ENCODE data around the gene SEZ6.

Gene SEZ6, protein sequence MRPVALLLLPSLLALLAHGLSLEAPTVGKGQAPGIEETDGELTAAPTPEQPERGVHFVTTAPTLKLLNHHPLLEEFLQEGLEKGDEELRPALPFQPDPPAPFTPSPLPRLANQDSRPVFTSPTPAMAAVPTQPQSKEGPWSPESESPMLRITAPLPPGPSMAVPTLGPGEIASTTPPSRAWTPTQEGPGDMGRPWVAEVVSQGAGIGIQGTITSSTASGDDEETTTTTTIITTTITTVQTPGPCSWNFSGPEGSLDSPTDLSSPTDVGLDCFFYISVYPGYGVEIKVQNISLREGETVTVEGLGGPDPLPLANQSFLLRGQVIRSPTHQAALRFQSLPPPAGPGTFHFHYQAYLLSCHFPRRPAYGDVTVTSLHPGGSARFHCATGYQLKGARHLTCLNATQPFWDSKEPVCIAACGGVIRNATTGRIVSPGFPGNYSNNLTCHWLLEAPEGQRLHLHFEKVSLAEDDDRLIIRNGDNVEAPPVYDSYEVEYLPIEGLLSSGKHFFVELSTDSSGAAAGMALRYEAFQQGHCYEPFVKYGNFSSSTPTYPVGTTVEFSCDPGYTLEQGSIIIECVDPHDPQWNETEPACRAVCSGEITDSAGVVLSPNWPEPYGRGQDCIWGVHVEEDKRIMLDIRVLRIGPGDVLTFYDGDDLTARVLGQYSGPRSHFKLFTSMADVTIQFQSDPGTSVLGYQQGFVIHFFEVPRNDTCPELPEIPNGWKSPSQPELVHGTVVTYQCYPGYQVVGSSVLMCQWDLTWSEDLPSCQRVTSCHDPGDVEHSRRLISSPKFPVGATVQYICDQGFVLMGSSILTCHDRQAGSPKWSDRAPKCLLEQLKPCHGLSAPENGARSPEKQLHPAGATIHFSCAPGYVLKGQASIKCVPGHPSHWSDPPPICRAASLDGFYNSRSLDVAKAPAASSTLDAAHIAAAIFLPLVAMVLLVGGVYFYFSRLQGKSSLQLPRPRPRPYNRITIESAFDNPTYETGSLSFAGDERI

DNA sequence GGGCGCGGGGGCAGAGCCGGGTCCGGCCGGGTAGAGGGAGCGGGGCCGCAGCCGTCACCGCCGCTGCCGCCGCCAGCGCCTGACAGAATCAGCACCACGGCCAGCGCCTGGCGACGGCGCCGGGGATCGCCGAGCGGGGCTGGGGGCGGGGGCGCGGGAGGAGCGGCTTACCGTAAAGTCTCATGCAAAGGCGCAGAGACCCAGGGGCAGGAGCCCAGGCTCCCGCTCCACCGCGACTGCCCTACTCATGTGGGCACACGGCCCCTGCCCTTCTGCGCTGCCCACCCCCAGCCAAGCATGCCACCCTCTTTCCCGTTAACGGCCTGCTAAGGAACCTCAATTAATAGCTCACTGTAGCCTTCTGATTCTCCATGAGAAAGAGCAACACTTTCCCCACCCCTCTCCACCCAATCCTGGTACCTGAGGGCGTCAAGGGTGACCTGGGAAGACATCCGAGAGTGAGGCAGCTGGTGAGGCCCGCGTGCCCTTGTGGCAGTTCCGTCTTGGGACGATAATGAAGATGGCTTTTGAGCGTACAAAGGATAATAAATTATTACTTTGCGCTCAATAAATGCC, at the start of gene SEZ6:
SEZ6 (minus strand) TSS at position 98 of the 576 bp plus-strand sequence. CDS start 164 bp downstream, outside the sequence.
- peak; percentile 68 to 70 for DNase-seq
- no peak for TF ChIP-seq POLR2A (IDR thresholded peaks at IDR 0.05; ENCODE audit: low read length)
- no peak for TF ChIP-seq GATA1 (IDR thresholded peaks at IDR 0.05; ENCODE audit: low read depth, low read length)

DNA sequence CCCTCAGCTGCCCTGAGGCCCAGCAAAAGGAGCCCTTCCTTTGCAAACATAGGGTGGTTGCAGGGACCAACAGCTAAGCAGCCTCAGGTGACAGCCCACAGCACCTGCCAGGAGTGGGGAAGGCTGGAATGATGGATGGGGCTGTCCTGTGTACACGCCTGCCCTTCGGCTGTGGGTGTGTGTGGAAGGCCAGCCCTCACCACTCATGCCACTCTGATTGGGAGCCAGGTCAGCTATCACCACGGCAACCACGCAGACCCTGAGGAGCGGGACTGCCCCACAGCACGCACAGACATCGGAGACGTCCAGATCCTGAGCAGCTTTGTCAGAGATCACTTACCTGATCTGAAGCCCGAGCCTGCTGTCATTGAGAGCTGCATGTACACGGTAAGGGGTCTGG, 49.0 kb upstream of the SEZ6 start:
- no peak for TF ChIP-seq POLR2A (IDR thresholded peaks at IDR 0.05; ENCODE audit: low read length)
- TF ChIP-seq GATA1 (IDR thresholded peaks at IDR 0.05; ENCODE audit: low read depth, low read length), result no peak
- DNase-seq, result no peak

- TF ChIP-seq GATA1 (IDR thresholded peaks at IDR 0.05; ENCODE audit: low read depth, low read length) (no peak), POLR2A (IDR thresholded peaks at IDR 0.05; ENCODE audit: low read length) (no peak)
- no peak for DNase-seq
These were observed 45.9 kb upstream of the SEZ6 start for GRCh38 chr17:29051731-29052130.

DNA sequence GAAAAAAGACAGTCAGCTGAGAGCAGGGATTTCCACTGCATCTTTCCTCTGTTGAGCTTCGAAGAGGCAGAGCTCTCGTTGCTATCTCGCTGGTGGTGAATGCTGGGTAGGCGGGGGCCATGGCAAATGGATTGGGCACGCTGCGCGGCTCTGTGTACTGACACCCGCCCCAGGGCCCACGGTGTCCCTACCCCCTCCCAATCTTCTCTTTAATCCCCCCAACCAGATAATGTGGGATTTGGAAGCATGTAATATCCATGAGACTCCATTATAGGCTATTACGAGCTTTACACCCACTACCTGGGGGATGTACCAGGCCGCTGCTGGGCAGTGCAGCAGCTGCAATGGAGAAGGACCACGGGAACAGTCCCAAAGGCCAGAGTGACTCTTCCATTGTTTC, 45.4 kb upstream of the SEZ6 start:
- DNase-seq, result no peak
- TF ChIP-seq GATA1 (IDR thresholded peaks at IDR 0.05; ENCODE audit: low read depth, low read length) (no peak), POLR2A (IDR thresholded peaks at IDR 0.05; ENCODE audit: low read length) (no peak)

- TF ChIP-seq GATA1 (IDR thresholded peaks at IDR 0.05; ENCODE audit: low read depth, low read length) (no peak), POLR2A (IDR thresholded peaks at IDR 0.05; ENCODE audit: low read length) (no peak)
- DNase-seq, result no peak
These were observed 44.3 kb upstream of the SEZ6 start for GRCh38 chr17:29050176-29050575.

GRCh38 chr17:29049541-29050145, 43.8 kb upstream of the SEZ6 start:
- TF ChIP-seq POLR2A (IDR thresholded peaks at IDR 0.05; ENCODE audit: low read length) (no peak), GATA1 (IDR thresholded peaks at IDR 0.05; ENCODE audit: low read depth, low read length) (no peak)

GRCh38 chr17:29048440-29049368, 42.9 kb upstream of the SEZ6 start:
- no peak for DNase-seq
- TF ChIP-seq GATA1 (IDR thresholded peaks at IDR 0.05; ENCODE audit: low read depth, low read length) (no peak), POLR2A (IDR thresholded peaks at IDR 0.05; ENCODE audit: low read length) (no peak)

More at GRCh38 chr17:29049541-29050145, 43.8 kb upstream of the SEZ6 start:
- DNase-seq, result no peak

DNA sequence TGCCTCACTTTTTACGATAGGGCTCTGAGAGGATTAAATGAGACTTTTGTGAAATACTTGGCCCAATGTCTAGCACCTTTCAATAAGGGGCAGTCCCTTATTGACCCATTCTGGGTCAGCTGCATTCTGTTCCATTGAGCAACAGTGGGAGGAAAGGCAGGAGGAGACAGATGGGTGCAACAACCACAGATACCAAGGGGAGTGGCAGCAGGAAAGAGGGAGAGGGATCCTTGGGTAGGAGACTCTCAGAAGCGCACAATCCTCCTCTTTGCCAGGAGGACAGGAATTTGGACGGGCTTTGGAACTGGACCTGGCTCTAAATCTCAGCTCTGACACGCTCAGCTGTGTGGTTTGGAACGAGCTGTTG, 40.6 kb upstream of the SEZ6 start:
- no peak for DNase-seq
- TF ChIP-seq POLR2A (IDR thresholded peaks at IDR 0.05; ENCODE audit: low read length), result no peak
- no peak for TF ChIP-seq GATA1 (IDR thresholded peaks at IDR 0.05; ENCODE audit: low read depth, low read length)

DNA sequence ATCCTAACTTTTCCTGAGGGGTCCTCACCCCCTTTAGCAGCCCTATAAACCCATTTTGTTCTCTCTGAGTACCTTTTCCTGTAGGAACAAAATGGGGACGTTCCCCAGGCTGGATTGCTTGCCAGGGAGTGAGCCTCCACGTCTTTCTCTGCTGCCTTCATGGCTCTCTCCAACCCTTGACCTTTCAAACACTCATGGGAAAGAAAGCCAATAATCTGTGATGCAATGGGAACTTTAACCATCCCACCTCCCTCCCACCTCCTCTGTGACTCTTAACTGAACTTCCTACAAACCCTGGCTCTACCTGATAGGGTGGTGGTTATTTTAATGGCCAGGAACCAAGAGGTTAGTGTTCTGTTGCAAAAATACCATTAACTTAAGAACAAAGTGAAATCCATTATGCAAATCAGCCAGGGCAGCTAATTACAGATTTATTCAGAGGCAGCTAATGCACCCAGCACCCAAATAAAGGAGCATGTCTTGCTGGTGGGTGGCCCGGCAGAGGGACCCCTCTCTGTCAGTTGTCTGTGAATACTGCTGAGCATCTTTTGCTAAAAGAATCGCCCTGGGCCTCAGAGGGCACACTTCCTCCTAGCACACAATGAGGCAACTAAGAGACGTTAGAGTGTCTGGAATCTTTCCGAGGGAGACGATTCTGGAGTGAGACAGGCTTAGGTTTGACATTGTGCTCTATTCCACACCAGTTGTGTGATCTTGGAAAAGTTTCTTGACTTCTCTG, 40.1 kb upstream of the SEZ6 start:
- TF ChIP-seq POLR2A (IDR thresholded peaks at IDR 0.05; ENCODE audit: low read length) (no peak), GATA1 (IDR thresholded peaks at IDR 0.05; ENCODE audit: low read depth, low read length) (no peak)
- no peak for DNase-seq

DNA sequence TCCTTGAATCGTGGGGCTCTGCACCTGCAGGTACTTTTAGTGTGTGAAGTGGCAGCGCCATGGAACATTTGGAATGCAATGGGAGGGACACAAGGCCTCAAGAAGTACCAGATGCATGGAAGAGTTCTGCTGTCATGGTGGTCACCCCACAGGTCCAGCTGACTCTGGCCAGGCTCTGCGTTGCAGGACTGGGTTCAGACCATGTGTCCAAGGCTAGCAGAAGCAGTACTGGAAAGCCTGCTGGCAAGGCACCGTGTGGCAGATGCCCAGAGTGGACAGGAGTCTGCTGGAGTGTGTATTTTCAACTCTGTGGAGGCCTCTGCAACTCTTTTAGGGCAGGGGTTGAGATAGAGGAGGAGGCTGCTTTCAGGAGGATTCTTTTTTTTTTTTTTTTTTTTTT, 39.2 kb upstream of the SEZ6 start:
- TF ChIP-seq GATA1 (IDR thresholded peaks at IDR 0.05; ENCODE audit: low read depth, low read length), result no peak
- TF ChIP-seq POLR2A (IDR thresholded peaks at IDR 0.05; ENCODE audit: low read length), result no peak
- DNase-seq, result no peak

DNA sequence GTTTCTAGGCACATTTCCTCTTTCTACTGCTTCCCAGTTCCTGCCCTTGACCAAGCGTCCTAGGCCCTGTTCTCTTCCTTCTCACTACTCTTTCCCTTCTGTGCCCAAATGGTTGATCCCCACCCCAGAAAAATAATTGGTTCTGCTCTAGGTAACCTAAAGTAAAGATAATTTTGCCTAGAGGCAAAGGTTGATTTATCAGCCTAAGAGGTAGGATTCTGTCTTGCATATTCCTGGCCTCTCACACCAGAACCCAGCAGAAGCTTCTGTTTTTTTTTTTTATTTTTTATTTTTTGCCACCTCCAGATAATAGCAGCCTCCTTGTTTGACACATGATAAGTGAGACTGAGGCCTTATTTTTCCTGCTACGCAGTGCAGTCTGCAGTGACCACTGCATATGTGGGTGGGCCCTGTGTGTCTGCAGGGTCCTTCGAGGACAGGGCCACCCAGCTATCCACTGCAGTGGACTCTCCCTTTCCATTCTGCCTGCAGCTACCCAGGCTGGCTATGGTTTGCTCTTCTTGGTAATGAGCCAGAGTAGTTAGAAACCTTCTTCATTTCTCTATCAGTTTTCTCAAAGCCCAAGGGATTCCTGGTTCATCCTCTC, 37.8 kb upstream of the SEZ6 start:
- TF ChIP-seq POLR2A (IDR thresholded peaks at IDR 0.05; ENCODE audit: low read length) (no peak), GATA1 (IDR thresholded peaks at IDR 0.05; ENCODE audit: low read depth, low read length) (no peak)
- DNase-seq, result no peak

Data from erythroblast (primary cell).